Fibroblast of skin of back (primary cell): ENCODE results near the gene FOXL3.

ENCODE experiments used
- DNase-seq: peaks from one replicate; pipeline ENCODE4 v3.0.0-alpha.2; 2013

Gene FOXL3

GRCh38 chr7:340200-340937 is 50.4 kb downstream of the FOXL3 start:
- DNase-seq, result no peak
